ENCODE data around the gene CCNI2. TPM values are rescaled to one million over a fixed set of nuclear protein-coding genes. Genes with fewer than 3 reads are reported as not detected.
A peak's percentile ranks its signal among the peaks of the same experiment; 100 is the strongest.

CCNI2 gene
- polyA plus RNA-seq, 1 experiment: not detected

- TF ChIP-seq, protein P1, sequence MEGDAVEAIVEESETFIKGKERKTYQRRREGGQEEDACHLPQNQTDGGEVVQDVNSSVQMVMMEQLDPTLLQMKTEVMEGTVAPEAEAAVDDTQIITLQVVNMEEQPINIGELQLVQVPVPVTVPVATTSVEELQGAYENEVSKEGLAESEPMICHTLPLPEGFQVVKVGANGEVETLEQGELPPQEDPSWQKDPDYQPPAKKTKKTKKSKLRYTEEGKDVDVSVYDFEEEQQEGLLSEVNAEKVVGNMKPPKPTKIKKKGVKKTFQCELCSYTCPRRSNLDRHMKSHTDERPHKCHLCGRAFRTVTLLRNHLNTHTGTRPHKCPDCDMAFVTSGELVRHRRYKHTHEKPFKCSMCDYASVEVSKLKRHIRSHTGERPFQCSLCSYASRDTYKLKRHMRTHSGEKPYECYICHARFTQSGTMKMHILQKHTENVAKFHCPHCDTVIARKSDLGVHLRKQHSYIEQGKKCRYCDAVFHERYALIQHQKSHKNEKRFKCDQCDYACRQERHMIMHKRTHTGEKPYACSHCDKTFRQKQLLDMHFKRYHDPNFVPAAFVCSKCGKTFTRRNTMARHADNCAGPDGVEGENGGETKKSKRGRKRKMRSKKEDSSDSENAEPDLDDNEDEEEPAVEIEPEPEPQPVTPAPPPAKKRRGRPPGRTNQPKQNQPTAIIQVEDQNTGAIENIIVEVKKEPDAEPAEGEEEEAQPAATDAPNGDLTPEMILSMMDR (IDR thresholded peaks at IDR 0.05; ENCODE audit: low read depth, low read length): no peak
- H3K27ac ChIP-seq (ENCODE audit: low read depth, low read length): no peak overlapping the region
- ChIA-PET POLR2A (no interaction called here), CTCF (no interaction called here)
- DNase-seq (ENCODE audit: low read depth, low spot score): no peak
- H3K27me3 ChIP-seq (ENCODE audit: control insufficient read depth, insufficient read depth, low read length): no peaks in the 10 kb centered on the region
- no peak overlapping the region for H3K4me3 ChIP-seq (ENCODE audit: low read depth, low read length)
- H3K9me3 ChIP-seq (ENCODE audit: control insufficient read depth, insufficient read depth, low read length): no peaks in the 10 kb centered on the region
Measured at GRCh38 chr5:132764051-132764450, 16.8 kb downstream of the CCNI2 start.

DNA sequence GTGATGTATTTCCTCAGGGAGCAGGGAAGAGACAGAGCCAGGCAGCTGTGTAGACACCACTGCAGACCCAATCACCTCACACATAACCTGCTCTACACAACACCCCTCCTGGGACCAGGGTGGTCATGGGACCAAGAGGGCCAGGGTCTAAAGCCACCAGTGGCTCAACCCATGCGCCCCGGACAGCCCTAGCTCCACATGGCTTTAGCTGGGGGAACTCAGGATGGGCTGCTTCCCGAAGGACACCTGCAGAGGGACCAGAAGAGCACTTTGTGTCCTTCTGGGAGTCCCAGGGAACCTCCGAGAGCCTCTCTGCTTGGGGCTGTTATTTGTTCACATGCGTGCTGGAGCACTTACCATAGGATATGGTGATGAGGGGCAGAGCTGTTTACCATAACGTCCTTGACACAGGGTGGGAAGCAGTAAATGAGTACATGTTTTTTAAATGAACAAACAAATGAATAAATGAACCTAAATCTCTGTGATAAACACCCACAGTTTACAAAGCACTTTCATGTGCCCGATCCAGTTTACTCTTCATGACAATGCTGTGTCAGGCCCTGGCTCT, 17.5 kb downstream of the CCNI2 start:
- POLR2A ChIA-PET: no interaction called here

DNA sequence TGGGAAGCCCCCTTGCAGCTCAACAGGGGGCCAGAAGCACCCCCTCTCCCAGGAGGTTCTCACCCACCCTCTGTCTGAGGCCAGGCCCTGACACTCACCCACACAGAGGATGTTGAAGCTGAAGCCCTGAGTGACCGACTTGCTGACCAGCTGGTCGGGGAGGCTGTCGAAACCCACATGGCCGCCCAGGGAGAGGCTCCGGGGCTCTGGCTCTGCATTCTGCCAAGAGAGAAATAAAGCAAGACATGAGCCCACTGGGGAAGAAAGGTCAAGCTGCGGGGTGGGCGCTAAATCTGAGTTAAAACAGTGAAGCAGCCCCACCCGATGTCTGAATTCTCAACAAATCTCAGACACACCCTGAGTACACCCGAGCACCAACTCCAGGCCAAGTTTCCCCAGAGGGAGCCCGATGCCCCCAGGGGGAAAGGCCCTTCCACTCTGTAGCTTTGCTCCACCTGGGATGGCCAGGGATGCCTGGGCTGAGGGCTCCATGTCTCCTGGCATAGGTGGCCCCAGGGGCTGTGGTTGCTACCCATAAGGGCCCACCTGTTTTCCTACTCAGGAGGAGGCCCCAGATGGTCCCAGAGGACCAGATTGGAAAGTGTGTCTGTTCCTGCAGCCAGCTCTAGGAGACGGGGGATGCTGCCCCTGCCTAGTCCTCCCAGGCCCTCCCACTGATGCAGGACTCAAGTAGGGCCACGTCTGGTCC, 18.2 kb downstream of the CCNI2 start:
- peak overlapping the region; percentile 31 for H3K27ac ChIP-seq (ENCODE audit: low read depth, low read length)
- ChIA-PET POLR2A (interaction anchor here (0.6 kb wide), 1 partner anchor 168 kb away, joined by 6 read pairs; no protein-coding TSS in a partner anchor), CTCF (interaction anchor here (1.2 to 1.4 kb wide), 2 partner anchors 16 to 55 kb away, joined by 3 to 4 read pairs; no protein-coding TSS in a partner anchor)
- H3K4me3 ChIP-seq (ENCODE audit: low read depth, low read length): no peak overlapping the region
- H3K27me3 ChIP-seq (ENCODE audit: control insufficient read depth, insufficient read depth, low read length): no peaks in the 10 kb centered on the region
- H3K9me3 ChIP-seq (ENCODE audit: control insufficient read depth, insufficient read depth, low read length): no peaks in the 10 kb centered on the region
- TF ChIP-seq, protein P1 (IDR thresholded peaks at IDR 0.05; ENCODE audit: low read depth, low read length): no peak
- no peak for DNase-seq (ENCODE audit: low read depth, low spot score)

More for the DNA sequence above, 17.5 kb downstream of the CCNI2 start:
- Histone ChIP-seq H3K4me3 (ENCODE audit: low read depth, low read length) (no peak overlapping the region), H3K9me3 (ENCODE audit: control insufficient read depth, insufficient read depth, low read length) (no peaks in the 10 kb centered on the region), H3K27me3 (ENCODE audit: control insufficient read depth, insufficient read depth, low read length) (no peaks in the 10 kb centered on the region), H3K27ac (ENCODE audit: low read depth, low read length) (no peak overlapping the region)
- no peak for DNase-seq (ENCODE audit: low read depth, low spot score)
- TF ChIP-seq, protein P1 (IDR thresholded peaks at IDR 0.05; ENCODE audit: low read depth, low read length): no peak
- CTCF ChIA-PET: no interaction called here

- no peak overlapping the region for H3K27ac ChIP-seq (ENCODE audit: low read depth, low read length)
- TF ChIP-seq, protein P1 (IDR thresholded peaks at IDR 0.05; ENCODE audit: low read depth, low read length): no peak
- H3K9me3 ChIP-seq (ENCODE audit: control insufficient read depth, insufficient read depth, low read length): no peaks in the 10 kb centered on the region
- H3K27me3 ChIP-seq (ENCODE audit: control insufficient read depth, insufficient read depth, low read length): no peaks in the 10 kb centered on the region
- no peak overlapping the region for H3K4me3 ChIP-seq (ENCODE audit: low read depth, low read length)
- ChIA-PET CTCF (interaction anchor here (1.2 to 1.4 kb wide), 3 partner anchors 11 to 54 kb away, joined by 3 to 5 read pairs (median 4); no protein-coding TSS in a partner anchor), POLR2A (interaction anchor here (0.6 to 1.1 kb wide), 2 partner anchors 167 to 269 kb away, joined by 3 to 6 read pairs; no protein-coding TSS in a partner anchor)
- no peak for DNase-seq (ENCODE audit: low read depth, low spot score)
Measured at GRCh38 chr5:132766020-132766805, 19.0 kb downstream of the CCNI2 start.
